Transverse colon (tissue), 3 donors: Measurements from ENCODE around the gene SUMO2.

Source experiments
- CTCF ChIP-seq, 5 experiments: fragments of 200-600 bp in 3 of 5; fragments of 450-650 bp in 2 of 5; sonication (generic) in 3 of 5; IDR thresholded peaks; 1 replicate in 2 of 5; 2 replicates in 3 of 5; pipeline ENCODE4 v1.5.1; 2016 to 2017; ENCODE audit warnings: antibody characterized with exemption in 5 of 5, inconsistent platforms in 3 of 5, mild to moderate bottlenecking in 2 of 5, moderate library complexity in 1 of 5
- EP300 ChIP-seq: sonication (generic); formaldehyde crosslinking; IDR thresholded peaks from one replicate; pipeline ENCODE4 v1.6.1; 2017; ENCODE audit warnings: antibody characterized with exemption, low read depth
- POLR2A ChIP-seq: fragments of 450-650 bp; IDR thresholded peaks from one replicate; pipeline ENCODE4 v1.6.1; 2016; ENCODE audit warnings: antibody characterized with exemption, mild to moderate bottlenecking, moderate library complexity

GRCh38 chr17:75174996-75175395 lies 7.8 kb downstream of the SUMO2 start:
- TF ChIP-seq CTCF (IDR thresholded peaks at IDR 0.05), result no peak
- no peak for TF ChIP-seq EP300
- TF ChIP-seq POLR2A, result no peak
